ENCODE measurements around the gene WDR6.

DNA sequence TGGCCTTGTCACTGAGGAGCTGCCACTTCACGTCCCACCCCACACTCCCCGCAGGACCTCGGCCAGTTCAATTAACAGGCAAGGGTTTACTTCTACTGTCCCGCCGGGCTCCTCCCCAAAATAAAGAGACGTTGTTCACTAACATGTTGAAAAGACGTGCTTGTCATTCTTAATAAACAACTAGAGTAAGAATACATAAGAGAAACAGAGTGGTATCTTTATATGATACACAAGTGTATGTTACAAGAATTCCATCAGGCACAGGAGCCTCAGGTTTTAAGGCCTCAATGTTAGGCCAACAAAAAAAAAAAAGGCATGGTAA, 22.3 kb downstream of the WDR6 start:
- TF ChIP-seq ADNP (tag; IDR thresholded peaks at IDR 0.05) = no peak
- TF ChIP-seq CBX5 (IDR thresholded peaks at IDR 0.05; ENCODE audit: borderline replicate concordance, low read depth) = no peak
- no peak for TF ChIP-seq SRF (CRISPR knock-in tag; IDR thresholded peaks at IDR 0.05)
- TF ChIP-seq LEF1 (IDR thresholded peaks at IDR 0.05) = no peak
- no peak for TF ChIP-seq FOXA1 (IDR thresholded peaks at IDR 0.05; ENCODE audit: borderline replicate concordance)
- TF ChIP-seq TRIM28 (IDR thresholded peaks at IDR 0.05) = no peak
- no peak for TF ChIP-seq ZBTB5 (IDR thresholded peaks at IDR 0.05)
- TF ChIP-seq JUND (IDR thresholded peaks at IDR 0.05; ENCODE audit: borderline replicate concordance, low read depth, low read length) = no peak
- TF ChIP-seq JUND (tag; IDR thresholded peaks at IDR 0.05; ENCODE audit: borderline replicate concordance, low read depth, low read length) = no peak
- no peak for TF ChIP-seq CTCF (IDR thresholded peaks at IDR 0.05 in 2 of 3, conservative IDR thresholded peaks at IDR 0.05 in 1 of 3; ENCODE audit: insufficient read depth in 2 of 3, low read depth in 1 of 3, low read length in 3 of 3)
- TF ChIP-seq JUNB (CRISPR knock-in tag; conservative IDR thresholded peaks at IDR 0.05) = no peak
- no peak for TF ChIP-seq SMC3 (conservative IDR thresholded peaks at IDR 0.05; ENCODE audit: insufficient read depth, low read depth, low read length)
- TF ChIP-seq NRF1 (conservative IDR thresholded peaks at IDR 0.05 in 1 of 2, IDR thresholded peaks at IDR 0.05 in 1 of 2) = no peak; a peak in 1 of 4 replicates
